Astrocyte of the cerebellum (primary cell): ENCODE data around the gene THRSP.
A peak's percentile ranks its signal among the peaks of the same experiment; 100 is the strongest.

Source experiments
- DNase-seq: peaks from one replicate; pipeline ENCODE4 v3.0.0-alpha.2; 2011; ENCODE audit warnings: low read depth
- H3K4me3 ChIP-seq: 2 replicates; pipeline ENCODE4 v1.5.1; 2011; ENCODE audit warnings: mild to moderate bottlenecking, low read depth, low read length, moderate library complexity
- in situ Hi-C: cut with HindIII; loops from 2 replicates; pipeline ENCODE4 v1.10.0; 2017; ENCODE audit warnings: low sequenced_read_pairs
- TF ChIP-seq, protein P1 (sequence below): IDR thresholded peaks from 2 replicates; pipeline ENCODE4 v1.5.1; 2012; ENCODE audit warnings: low read length, low read depth, moderate library complexity, mild to moderate bottlenecking; ENCODE audit errors: missing control alignments

THRSP gene

DNA sequence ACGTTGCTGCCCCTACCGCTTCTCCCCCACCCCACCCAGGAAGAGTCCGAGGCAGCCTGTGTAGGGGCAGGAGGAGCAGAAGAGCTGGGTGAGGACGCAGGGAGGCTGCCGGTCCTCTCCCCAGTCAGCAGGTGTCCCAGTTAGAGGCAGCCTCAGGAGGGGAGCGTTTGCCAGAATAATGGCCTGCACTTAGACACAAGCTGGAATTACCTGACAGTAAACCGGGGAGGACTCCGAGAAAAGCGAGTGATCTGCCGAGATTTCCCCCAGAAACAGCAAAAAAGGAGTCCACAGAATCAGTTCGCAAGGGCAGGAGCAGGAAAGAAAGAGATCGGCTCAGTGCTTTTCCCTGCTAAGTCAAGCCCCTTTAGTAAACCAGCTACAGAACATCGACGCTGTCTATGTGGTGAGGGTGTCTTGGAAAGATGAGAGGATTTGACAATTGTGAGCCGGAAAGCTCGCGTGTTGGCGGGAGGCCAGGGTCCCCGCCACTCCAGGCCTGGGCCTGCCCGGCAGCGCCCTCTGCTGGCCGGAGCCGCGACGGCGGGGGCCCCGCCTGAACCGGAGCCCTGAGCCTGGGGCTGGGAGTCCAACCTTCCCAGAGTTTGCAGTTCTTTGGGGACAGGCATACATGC, 17.7 kb upstream of the THRSP start:
- no peak for DNase-seq
- in situ Hi-C loops: no loop called here
- peak overlapping the region; percentile 45 for H3K4me3 ChIP-seq
- TF ChIP-seq, protein P1, sequence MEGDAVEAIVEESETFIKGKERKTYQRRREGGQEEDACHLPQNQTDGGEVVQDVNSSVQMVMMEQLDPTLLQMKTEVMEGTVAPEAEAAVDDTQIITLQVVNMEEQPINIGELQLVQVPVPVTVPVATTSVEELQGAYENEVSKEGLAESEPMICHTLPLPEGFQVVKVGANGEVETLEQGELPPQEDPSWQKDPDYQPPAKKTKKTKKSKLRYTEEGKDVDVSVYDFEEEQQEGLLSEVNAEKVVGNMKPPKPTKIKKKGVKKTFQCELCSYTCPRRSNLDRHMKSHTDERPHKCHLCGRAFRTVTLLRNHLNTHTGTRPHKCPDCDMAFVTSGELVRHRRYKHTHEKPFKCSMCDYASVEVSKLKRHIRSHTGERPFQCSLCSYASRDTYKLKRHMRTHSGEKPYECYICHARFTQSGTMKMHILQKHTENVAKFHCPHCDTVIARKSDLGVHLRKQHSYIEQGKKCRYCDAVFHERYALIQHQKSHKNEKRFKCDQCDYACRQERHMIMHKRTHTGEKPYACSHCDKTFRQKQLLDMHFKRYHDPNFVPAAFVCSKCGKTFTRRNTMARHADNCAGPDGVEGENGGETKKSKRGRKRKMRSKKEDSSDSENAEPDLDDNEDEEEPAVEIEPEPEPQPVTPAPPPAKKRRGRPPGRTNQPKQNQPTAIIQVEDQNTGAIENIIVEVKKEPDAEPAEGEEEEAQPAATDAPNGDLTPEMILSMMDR: peak; percentile 99

DNA sequence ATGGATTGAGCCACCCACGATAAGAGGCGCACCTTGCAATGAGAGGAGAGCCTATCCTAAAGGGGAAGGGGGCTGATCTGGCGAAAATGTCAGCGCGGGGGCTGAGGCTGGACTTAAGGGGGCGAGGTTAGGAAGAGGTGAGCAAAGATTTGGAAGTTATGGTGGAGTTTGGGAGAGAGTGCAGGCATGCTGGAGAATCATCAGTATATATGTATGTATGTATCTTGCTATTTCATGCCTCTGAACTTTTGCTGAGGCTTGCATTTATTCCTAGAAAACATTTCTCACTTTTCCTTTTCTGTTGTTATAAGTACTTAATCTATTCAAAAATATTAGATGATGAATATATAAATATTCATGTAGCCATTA, 17.2 kb upstream of the THRSP start:
- TF ChIP-seq, protein P1: no peak
- DNase-seq: no peak
- H3K4me3 ChIP-seq: no peak overlapping the region
- in situ Hi-C loops: no loop called here

DNA sequence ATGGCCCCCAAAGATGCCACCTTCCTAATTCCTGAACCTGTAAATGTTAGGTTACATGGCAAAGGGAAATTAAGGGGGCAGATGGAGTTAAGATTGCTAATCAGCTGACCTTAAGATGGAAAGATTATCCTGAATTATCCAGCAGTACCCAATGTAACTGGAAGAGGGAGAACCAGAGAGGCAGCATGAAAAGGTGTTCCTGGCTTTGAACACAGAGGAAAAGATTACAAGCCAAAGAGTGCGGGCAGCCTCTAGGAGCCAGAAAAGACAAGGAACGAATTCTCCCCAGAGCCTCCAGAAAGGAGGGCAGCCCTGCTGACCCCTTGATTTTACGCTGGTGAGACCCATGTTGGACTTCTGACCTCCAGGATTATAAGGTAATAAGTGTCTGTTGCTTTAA, 15.1 kb upstream of the THRSP start:
- TF ChIP-seq, protein P1: no peak
- DNase-seq: no peak
- in situ Hi-C loops: no loop called here
- H3K4me3 ChIP-seq: no peak overlapping the region

DNA sequence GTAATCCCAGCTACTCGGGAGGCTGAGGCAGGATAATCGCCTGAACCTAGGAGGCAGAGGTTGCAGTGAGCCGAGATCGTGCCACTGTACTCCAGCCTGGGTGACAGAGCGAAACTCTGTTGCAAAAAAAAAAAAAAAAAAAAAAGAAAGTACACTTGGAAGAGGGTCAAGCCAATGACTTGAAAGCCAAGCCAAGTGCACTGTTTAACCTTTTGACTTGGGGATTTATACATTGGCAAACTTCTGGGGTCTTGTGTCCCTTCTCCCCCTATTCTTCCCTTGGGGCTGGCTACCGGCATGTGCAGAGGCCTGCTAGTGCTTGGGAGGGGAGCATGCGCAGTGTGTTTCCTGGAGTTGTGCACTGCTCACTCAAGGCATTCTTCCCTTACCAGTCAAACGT, 14.3 kb upstream of the THRSP start:
- in situ Hi-C loops: no loop called here
- TF ChIP-seq, protein P1: no peak
- no peak overlapping the region for H3K4me3 ChIP-seq
- DNase-seq: no peak

DNA sequence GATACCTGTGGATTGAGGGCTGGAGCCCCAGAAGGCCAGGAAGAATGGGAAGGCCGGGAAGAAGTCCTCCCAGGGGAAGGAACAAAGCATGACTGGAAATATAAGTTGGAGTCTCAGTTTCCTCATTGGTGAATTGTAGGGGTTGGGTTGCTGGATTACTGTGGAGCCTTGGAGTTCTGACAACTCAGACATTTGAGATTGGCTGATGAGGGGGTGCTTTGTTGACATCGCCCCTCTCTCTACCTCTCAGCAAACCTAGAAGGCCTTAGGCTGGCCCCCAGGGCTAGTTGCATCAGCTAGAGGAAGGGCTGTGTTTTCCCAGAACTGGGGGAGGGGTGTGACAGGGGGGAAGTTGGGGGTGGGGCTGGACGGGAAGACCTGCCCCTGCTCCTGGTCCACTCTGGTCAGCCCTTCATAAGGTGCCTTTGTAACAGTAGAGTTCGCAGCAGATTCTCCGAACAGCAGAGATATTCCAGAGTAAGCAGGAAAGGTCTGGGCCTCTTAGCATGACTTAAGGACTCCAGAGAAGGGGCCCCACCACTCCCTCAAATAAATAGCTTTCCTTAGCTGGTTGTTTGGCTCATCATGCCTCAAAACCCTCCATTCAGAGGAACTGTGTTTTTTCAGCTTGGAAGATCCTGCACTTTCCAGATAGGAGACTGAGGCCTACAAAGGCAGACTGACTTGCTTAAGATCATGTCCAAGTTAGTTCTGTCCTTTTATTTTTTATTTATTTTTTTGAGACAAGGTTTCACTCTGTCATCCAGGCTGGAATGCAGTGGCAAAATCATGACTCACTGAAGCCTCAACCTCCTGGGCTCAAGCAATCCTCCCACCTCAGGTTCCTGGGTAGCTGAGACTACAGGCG, 12.5 kb upstream of the THRSP start:
- DNase-seq: no peak
- TF ChIP-seq, protein P1: no peak
- no peak overlapping the region for H3K4me3 ChIP-seq
- in situ Hi-C loops: no loop called here

DNA sequence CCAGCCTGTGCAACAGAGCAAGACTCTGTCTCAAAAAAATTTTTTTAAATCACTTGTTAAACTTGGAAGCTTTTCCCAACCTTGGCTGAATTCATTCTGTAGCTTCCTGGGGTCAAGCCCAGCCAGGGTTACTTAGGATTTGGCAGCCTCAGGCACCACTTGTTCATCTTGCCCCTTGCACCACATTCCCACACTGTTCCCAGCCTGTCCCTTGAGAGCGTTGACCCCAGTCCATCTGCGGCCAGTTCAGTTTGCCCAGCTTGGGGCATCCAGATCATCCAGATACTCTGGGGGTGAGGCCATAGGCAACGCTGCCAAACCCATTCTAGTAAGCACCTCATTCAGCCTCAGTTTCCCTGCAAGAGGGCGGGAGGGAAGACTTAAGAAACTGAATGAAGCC, 8.7 kb upstream of the THRSP start:
- H3K4me3 ChIP-seq: no peak overlapping the region
- in situ Hi-C loops: no loop called here
- TF ChIP-seq, protein P1: no peak
- no peak for DNase-seq
